ENCODE results near the gene LRP1B.

The LRP1B gene

GRCh38 chr2:140639628-140640027 lies 1491.2 kb downstream of the LRP1B start:
- DNase-seq = no peak

GRCh38 chr2:140630557-140630956 lies 1500.3 kb downstream of the LRP1B start:
- DNase-seq = no peak

GRCh38 chr2:140627885-140628284 lies 1502.9 kb downstream of the LRP1B start:
- DNase-seq = no peak

- no peak for DNase-seq
Measured at GRCh38 chr2:140627136-140627535, 1503.7 kb downstream of the LRP1B start.

GRCh38 chr2:140624200-140624599 lies 1506.6 kb downstream of the LRP1B start:
- no peak for DNase-seq

- no peak for DNase-seq
Measured at GRCh38 chr2:140621583-140622362, 1509.0 kb downstream of the LRP1B start.

- DNase-seq = no peak
Measured at GRCh38 chr2:140604788-140605187, 1526.0 kb downstream of the LRP1B start.

- DNase-seq = no peak
Measured at GRCh38 chr2:140604096-140604495, 1526.7 kb downstream of the LRP1B start.

- DNase-seq = no peak
Measured at GRCh38 chr2:140603416-140603815, 1527.4 kb downstream of the LRP1B start.

- DNase-seq = no peak
Measured at GRCh38 chr2:140601801-140602200, 1529.0 kb downstream of the LRP1B start.

GRCh38 chr2:140601342-140601741 lies 1529.5 kb downstream of the LRP1B start:
- no peak for DNase-seq

GRCh38 chr2:140600116-140600515 lies 1530.7 kb downstream of the LRP1B start:
- DNase-seq = no peak

- no peak for DNase-seq
Measured at GRCh38 chr2:140597836-140598235, 1533.0 kb downstream of the LRP1B start.

- no peak for DNase-seq
Measured at GRCh38 chr2:140597205-140597604, 1533.6 kb downstream of the LRP1B start.

- no peak for DNase-seq
Measured at GRCh38 chr2:140596447-140596846, 1534.4 kb downstream of the LRP1B start.

GRCh38 chr2:140595107-140595506 lies 1535.7 kb downstream of the LRP1B start:
- no peak for DNase-seq

GRCh38 chr2:140593132-140593531 lies 1537.7 kb downstream of the LRP1B start:
- no peak for DNase-seq

- no peak for DNase-seq
Measured at GRCh38 chr2:140589696-140590095, 1541.1 kb downstream of the LRP1B start.

- no peak for DNase-seq
Measured at GRCh38 chr2:140589273-140589672, 1541.5 kb downstream of the LRP1B start.

GRCh38 chr2:140586379-140586778 lies 1544.4 kb downstream of the LRP1B start:
- DNase-seq = no peak

- no peak for DNase-seq
Measured at GRCh38 chr2:140585016-140585415, 1545.8 kb downstream of the LRP1B start.

- no peak for DNase-seq
Measured at GRCh38 chr2:140584471-140584870, 1546.3 kb downstream of the LRP1B start.

GRCh38 chr2:140580532-140581151 lies 1550.2 kb downstream of the LRP1B start:
- no peak for DNase-seq

GRCh38 chr2:140577453-140577852 lies 1553.4 kb downstream of the LRP1B start:
- DNase-seq = no peak

- DNase-seq = no peak
Measured at GRCh38 chr2:140567734-140568133, 1563.1 kb downstream of the LRP1B start.
